Thymus (tissue), 14 donors: Measurements from ENCODE around the gene MGAT1. TPM values are rescaled to one million over a fixed set of nuclear protein-coding genes. Genes with fewer than 3 reads are reported as not detected.

ENCODE experiments used
- DNase-seq, 9 donors: peaks; one replicate each; pipeline ENCODE4 v3.0.0-alpha.2; 2013; ENCODE audit warnings: low spot score in 9 of 9, low read depth in 6 of 9, missing footprints in 1 of 9
- H3K27ac ChIP-seq, 2 donors: one replicate each; pipeline ENCODE4 v1.5.1; 2013; ENCODE audit warnings: control low read depth in 1 of 2, low read depth in 1 of 2, low read length in 1 of 2, mild to moderate bottlenecking in 1 of 2, moderate library complexity in 1 of 2
- H3K27me3 ChIP-seq, 2 donors: one replicate each; pipeline ENCODE4 v1.5.1; 2013; ENCODE audit warnings: low read length in 1 of 2; ENCODE audit not compliant: control insufficient read depth in 2 of 2, insufficient read depth in 1 of 2
- H3K36me3 ChIP-seq, 2 donors: one replicate each; pipeline ENCODE4 v1.5.1; 2013; ENCODE audit warnings: low read length in 1 of 2, mild to moderate bottlenecking in 1 of 2, moderate library complexity in 1 of 2; ENCODE audit not compliant: control insufficient read depth in 2 of 2, insufficient read depth in 2 of 2
- H3K4me1 ChIP-seq, 2 donors: one replicate each; pipeline ENCODE4 v1.5.1; 2013; ENCODE audit warnings: low read length in 2 of 2; ENCODE audit not compliant: control insufficient read depth in 2 of 2, insufficient read depth in 2 of 2
- H3K4me3 ChIP-seq, 2 donors: one replicate each; pipeline ENCODE4 v1.5.1; 2013; ENCODE audit warnings: low read length in 2 of 2, control low read depth in 1 of 2, mild to moderate bottlenecking in 1 of 2
- H3K9me3 ChIP-seq, 2 donors: one replicate each; pipeline ENCODE4 v1.5.1; 2013; ENCODE audit warnings: low read length in 1 of 2, mild to moderate bottlenecking in 1 of 2; ENCODE audit not compliant: control insufficient read depth in 2 of 2, insufficient read depth in 1 of 2
- WGBS: extraction: QIAGEN DNeasy Blood & Tissue Kit; methylation state at CpG from one replicate; pipeline ENCODE4 v1.1.7; 2013; 5-methylcytosine and 5-hydroxymethylcytosine counted together
- long read RNA-seq, 10 donors: transcript quantifications; one replicate each; lab custom pipeline, GENCODE V29; 2026
- polyA plus RNA-seq: library from polyadenylated mRNA; stranded (reverse); fragments of 200-250 nt; gene quantifications from one replicate; pipeline ENCODE4 v1.2.3, GENCODE V29; 2013
- total RNA-seq: library from RNA; stranded (reverse); fragments of 120-200 nt; gene quantifications from one replicate; pipeline ENCODE4 v1.2.4, GENCODE V29; 2013
- donor health status: healthy.

Gene MGAT1
- total RNA-seq (53.4 TPM), polyA plus RNA-seq (129 TPM)
- long read RNA-seq, donor 1, partial matches to known transcripts = 0 of 3 reads
- long read RNA-seq, donor 1, other reads (novel, unspliced or antisense) = 0 of 3 reads
- long read RNA-seq, donor 2 = 0 reads
- long read RNA-seq, donor 3, transcript MGAT1-201 (2 exons, 2,761 nt) = minor isoform, 11 of 32 reads
- long read RNA-seq, donor 3, transcript MGAT1-203 (3 exons, 3,077 nt) = minor isoform, 5 of 32 reads
- long read RNA-seq, donor 3, transcript MGAT1-204 (2 exons, 1,919 nt) = major isoform, 12 of 32 reads
- long read RNA-seq, donor 3, partial matches to known transcripts = 0 of 32 reads
- long read RNA-seq, donor 3, other reads (novel, unspliced or antisense) = 0 of 32 reads
- long read RNA-seq, donor 4, transcript MGAT1-204 (2 exons, 1,919 nt) = major isoform, 7 of 13 reads
- long read RNA-seq, donor 4, partial matches to known transcripts = 0 of 13 reads
- long read RNA-seq, donor 4, other reads (novel, unspliced or antisense) = 0 of 13 reads
- long read RNA-seq, donor 5, transcript MGAT1-203 (3 exons, 3,077 nt) = minor isoform, 6 of 47 reads
- long read RNA-seq, donor 5, transcript MGAT1-204 (2 exons, 1,919 nt) = major isoform, 18 of 47 reads
- long read RNA-seq, donor 5, transcript MGAT1-201 (2 exons, 2,761 nt) = minor isoform, 13 of 47 reads
- long read RNA-seq, donor 5, partial matches to known transcripts = 0 of 47 reads
- long read RNA-seq, donor 5, other reads (novel, unspliced or antisense) = 0 of 47 reads
- long read RNA-seq, donor 6, transcript MGAT1-203 (3 exons, 3,077 nt) = minor isoform, 5 of 27 reads
- long read RNA-seq, donor 6, transcript MGAT1-201 (2 exons, 2,761 nt) = minor isoform, 6 of 27 reads
- long read RNA-seq, donor 6, transcript MGAT1-204 (2 exons, 1,919 nt) = major isoform, 12 of 27 reads
- long read RNA-seq, donor 6, partial matches to known transcripts = 0 of 27 reads
- long read RNA-seq, donor 6, other reads (novel, unspliced or antisense) = 0 of 27 reads
- long read RNA-seq, donor 7, transcript MGAT1-204 (2 exons, 1,919 nt) = major isoform, 8 of 15 reads
- long read RNA-seq, donor 7, partial matches to known transcripts = 0 of 15 reads
- long read RNA-seq, donor 7, other reads (novel, unspliced or antisense) = 0 of 15 reads
- long read RNA-seq, donor 8, partial matches to known transcripts = 0 of 7 reads
- long read RNA-seq, donor 8, other reads (novel, unspliced or antisense) = 0 of 7 reads
- long read RNA-seq, donor 9, transcript MGAT1-204 (2 exons, 1,919 nt) = major isoform, 6 of 11 reads
- long read RNA-seq, donor 9, partial matches to known transcripts = 0 of 11 reads
- long read RNA-seq, donor 9, other reads (novel, unspliced or antisense) = 0 of 11 reads
- long read RNA-seq, donor 10, transcript MGAT1-201 (2 exons, 2,761 nt) = major isoform, 6 of 19 reads
- long read RNA-seq, donor 10, transcript MGAT1-204 (2 exons, 1,919 nt) = major isoform, 6 of 19 reads
- long read RNA-seq, donor 10, partial matches to known transcripts = 0 of 19 reads
- long read RNA-seq, donor 10, other reads (novel, unspliced or antisense) = 0 of 19 reads

DNA sequence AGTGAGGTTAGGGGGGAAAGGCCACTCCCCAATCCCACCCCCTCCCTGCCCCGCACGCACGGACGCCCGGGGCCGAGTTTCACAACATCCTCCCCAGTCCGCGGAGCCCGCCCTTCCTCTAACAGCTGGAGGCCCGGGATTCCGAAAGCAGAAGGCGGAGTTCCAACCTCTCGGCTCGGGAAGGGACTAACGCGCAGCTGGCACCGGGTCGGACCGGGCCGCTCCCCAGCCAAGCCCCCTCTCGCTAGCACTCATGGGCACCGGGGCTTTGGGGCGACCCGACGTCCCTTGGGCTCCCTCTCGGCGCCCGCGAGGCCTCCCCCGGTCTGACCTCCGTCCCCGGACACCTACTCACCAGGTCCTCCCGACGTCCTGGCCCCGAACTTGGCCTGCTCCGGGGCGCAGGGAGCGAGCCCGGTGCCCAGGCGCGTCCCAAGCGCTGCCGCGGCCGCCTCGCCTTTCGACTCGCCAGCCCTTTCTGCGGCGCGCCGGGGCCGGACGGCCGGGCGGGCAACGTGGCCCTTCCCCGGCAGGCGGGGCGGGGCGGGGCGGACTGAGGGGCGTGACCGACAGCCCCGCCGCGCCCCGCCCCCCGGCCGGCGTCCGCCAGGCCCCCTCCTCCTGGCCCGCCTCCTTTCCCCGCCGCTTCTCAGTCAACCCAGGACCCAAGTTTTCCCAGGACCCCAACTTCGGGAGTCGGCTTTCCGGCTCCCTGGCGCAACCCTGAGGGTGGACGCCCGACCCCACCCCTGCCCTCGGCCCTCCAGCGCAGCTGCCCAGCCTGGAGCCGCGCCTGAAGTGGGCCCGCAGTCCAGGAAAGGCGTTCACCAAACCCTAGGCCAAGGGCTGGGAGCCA is at the start of gene MGAT1:
Gene MGAT1 (minus strand): TSS at position 482 of the 856 bp plus-strand sequence. CDS start 9,835 bp downstream, outside the sequence.
- peak within 1 kb of the TSS; percentile 81 to 88 for H3K4me3 ChIP-seq
- peak in 5 of 9 donors; percentile 45 to 61 (median 57) for DNase-seq
- under 1% methylated on average over 87 of the region's 87 CpGs for WGBS
- H3K4me1 ChIP-seq = peaks cover 46 to 73% of the 10 kb centered on the region in 2 donors
- peaks cover 25 to 28% of the 10 kb centered on the region in 2 donors for H3K36me3 ChIP-seq
- H3K27ac ChIP-seq = peak within 1 kb of the TSS; percentile 95 to 97
- no peaks in the 10 kb centered on the region for H3K9me3 ChIP-seq
- H3K27me3 ChIP-seq = no peaks in the 10 kb centered on the region

DNA sequence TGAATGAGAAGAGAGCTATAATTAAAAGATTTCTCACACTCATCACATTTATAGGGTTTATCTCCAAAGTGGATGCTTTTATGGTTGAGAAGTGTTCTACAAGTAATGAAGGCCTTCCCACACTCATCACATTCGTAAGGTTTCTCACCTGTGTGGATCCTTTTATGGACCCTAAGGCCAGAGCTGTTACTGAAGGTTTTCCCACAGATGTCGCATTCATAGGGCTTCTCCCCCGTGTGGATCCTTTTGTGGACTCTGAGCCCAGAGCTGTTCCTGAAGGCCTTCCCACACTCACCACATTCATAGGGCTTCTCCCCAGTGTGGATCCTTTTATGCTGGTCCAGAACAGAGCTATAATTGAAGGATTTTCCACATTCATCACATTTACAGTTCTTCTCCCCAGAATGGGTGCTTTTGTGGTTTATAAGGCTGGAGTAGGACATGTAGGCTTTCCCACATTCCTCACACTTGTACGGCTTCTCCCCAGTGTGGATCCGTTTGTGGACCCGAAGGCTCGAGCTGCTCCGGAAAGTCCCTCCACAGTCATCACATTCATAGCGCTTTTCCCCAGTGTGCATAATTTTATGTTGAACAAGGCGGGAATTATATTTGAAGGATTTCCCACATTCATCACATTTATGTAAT is 48.0 kb upstream of the MGAT1 start:
- Histone ChIP-seq H3K27ac (no peak overlapping the region), H3K4me3 (no peak overlapping the region), H3K4me1 (no peaks in the 10 kb centered on the region), H3K27me3 (no peaks in the 10 kb centered on the region), H3K36me3 (peaks cover 47 to 55% of the 10 kb centered on the region in 2 donors), H3K9me3 (peaks cover 12 to 15% of the 10 kb centered on the region in 2 donors)
- no peak for DNase-seq
- WGBS = 98% methylated on average over 10 of the region's 10 CpGs

DNA sequence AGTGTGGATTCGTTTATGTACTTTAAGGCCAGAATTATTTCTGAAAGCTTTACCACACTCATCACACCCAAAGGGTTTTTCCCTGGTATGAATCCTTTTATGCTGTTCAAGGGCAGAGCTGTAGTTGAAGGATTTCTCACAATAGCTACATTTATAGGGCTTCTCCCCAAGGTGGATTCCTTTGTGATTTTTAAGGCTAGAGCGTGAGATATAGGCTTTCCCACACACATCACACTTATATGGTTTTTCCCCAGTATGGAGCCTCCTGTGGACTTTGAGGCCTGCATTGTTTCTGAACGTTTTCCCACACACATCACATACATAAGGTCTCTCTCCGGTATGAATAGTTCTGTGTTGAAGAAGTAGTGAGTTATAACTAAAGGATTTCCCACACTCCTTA is 47.2 kb upstream of the MGAT1 start:
- Histone ChIP-seq H3K9me3 (peaks cover 12 to 15% of the 10 kb centered on the region in 2 donors), H3K27ac (no peak overlapping the region), H3K4me3 (no peak overlapping the region), H3K27me3 (no peaks in the 10 kb centered on the region), H3K4me1 (no peaks in the 10 kb centered on the region), H3K36me3 (peaks cover 46 to 53% of the 10 kb centered on the region in 2 donors)
- WGBS = 98% methylated on average over 4 of the region's 4 CpGs
- no peak for DNase-seq

DNA sequence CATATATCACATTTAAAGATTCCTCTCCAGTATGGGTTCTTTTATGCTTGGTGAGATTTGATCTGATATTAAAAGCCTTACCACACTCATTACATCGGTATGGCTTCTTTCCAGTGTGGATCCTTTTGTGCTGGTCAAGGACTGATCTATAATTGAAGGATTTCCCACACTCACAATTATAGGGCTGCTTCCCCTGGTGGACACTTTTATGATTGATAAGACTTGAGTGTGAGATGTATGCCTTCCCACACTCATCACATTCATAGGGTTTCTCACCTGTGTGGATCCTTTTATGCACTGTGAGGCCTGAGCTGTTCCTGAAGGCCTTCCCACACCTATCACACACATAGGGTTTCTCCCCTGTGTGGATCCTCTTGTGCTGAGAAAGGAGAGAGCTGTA is 46.3 kb upstream of the MGAT1 start:
- no peak for DNase-seq
- no peaks in the 10 kb centered on the region for H3K4me1 ChIP-seq
- H3K4me3 ChIP-seq = no peak overlapping the region
- WGBS = 100% methylated on average over 1 of the region's 1 CpG
- H3K27me3 ChIP-seq = no peaks in the 10 kb centered on the region
- H3K36me3 ChIP-seq = peaks cover 50 to 53% of the 10 kb centered on the region in 2 donors
- peaks cover 12 to 15% of the 10 kb centered on the region in 2 donors for H3K9me3 ChIP-seq
- H3K27ac ChIP-seq = no peak overlapping the region

DNA sequence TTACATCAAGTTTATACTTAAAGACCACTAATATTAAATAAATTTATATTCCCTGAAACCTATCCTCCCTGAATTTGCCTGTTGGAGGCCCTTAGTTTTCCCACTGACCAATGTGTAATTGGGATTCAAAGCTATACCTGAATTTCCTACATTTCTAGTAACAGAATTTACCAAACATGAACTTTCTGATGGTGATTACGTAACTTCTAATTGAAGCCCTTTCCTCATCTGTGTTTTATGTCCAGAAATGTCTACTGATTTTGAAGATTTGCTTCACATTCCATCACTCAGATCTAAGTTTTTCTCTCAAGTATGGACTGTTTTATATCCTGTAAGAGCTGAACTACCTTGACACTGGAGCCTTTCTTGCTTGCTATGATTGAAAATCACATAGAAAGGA is 45.7 kb upstream of the MGAT1 start:
- 100% methylated on average over 1 of the region's 1 CpG for WGBS
- Histone ChIP-seq H3K27me3 (no peaks in the 10 kb centered on the region), H3K27ac (no peak overlapping the region), H3K36me3 (peaks cover 50 to 53% of the 10 kb centered on the region in 2 donors), H3K9me3 (peaks cover 12 to 15% of the 10 kb centered on the region in 2 donors), H3K4me3 (no peak overlapping the region), H3K4me1 (no peaks in the 10 kb centered on the region)
- DNase-seq = no peak

DNA sequence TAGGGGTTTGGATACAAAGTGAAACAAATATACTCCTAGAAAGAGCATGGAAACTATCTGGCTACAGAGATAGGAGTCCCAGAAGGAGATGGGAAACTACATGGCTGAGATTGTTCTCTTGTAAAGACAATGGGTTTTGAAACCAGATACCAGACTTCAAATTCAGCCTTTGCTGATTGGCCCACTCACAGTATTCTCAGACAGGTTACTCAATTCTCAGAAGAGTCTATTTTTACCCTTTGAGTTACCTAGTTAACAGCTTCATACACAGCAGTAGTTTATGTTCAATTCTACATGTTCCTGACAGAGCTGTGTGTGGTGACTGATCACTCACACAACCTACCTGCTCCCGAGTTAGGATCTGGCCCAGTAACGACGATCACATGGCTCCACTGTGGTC is 44.4 kb upstream of the MGAT1 start:
- Histone ChIP-seq H3K4me1 (no peaks in the 10 kb centered on the region), H3K9me3 (peaks cover 12 to 15% of the 10 kb centered on the region in 2 donors), H3K27ac (no peak overlapping the region), H3K36me3 (peaks cover 50 to 51% of the 10 kb centered on the region in 2 donors), H3K27me3 (no peaks in the 10 kb centered on the region), H3K4me3 (no peak overlapping the region)
- no peak for DNase-seq
- WGBS = 51% methylated on average over 3 of the region's 3 CpGs

- Histone ChIP-seq H3K27me3 (no peaks in the 10 kb centered on the region), H3K4me1 (no peaks in the 10 kb centered on the region), H3K9me3 (peaks cover 0 to 2% of the 10 kb centered on the region in 2 donors), H3K36me3 (peaks cover 31 to 32% of the 10 kb centered on the region in 2 donors), H3K4me3 (no peak overlapping the region), H3K27ac (no peak overlapping the region)
- WGBS = 98% methylated on average over 1 of the region's 1 CpG
- DNase-seq = no peak
These were observed 42.3 kb upstream of the MGAT1 start for GRCh38 chr5:180844858-180845257.
